ENCODE results near the gene MLLT11. TPM values are rescaled to one million over a fixed set of nuclear protein-coding genes. Genes with fewer than 3 reads are reported as not detected.
"Not testable (repeated sequence)": the region's sequence is repeated elsewhere in the genome, so short reads cannot be mapped to it uniquely, and the experiment has no call there.

MLLT11 gene
- total RNA-seq, 8 experiments from 2014 or later, result 3.3 to 201 (median 110) TPM

DNA sequence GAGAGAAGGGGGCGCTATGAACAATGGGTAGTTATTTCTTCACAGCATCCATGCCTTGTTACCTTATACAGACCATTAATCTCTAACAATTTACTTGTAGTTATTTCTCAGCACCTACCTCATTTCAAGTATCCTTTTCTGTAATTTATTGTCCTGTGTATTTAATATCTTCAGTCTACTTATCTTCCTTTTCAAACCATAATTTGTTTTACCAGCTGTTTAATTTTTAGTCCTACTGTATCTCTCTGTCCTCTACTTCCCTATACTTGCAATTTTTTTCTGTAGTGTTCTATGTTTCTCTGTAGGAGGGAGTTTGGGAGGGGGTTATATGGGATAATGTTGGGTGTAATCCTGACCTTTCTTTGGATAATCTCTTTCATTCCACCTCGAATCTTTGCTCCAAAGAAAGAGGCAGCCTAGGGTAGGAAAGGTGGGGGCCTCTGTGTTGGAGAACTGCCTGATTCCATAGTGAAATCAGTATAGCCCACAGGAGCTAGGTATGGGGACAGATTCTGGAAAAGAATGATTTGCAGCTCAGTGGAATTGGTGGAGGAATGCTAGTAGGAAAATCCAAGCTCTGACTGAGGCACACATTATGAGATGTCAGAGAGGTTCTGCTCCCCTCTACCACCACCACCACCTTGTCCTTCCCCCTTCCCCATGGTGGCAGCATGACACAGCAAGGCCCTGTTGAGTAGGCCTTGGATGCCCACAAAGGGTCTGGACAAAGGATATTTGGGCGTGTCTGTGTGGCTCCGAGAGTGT is 642 bp downstream of the MLLT11 start:
- WGBS, 10 experiments, result 0 to 86% (median 7%) methylated on average over 1 to 4 of the region's 4 CpGs
- peak in 5 of 8 experiments; percentile 4 to 20 (median 16) for ATAC-seq (replicated peaks in 6 of 8)
- in situ Hi-C loops (cut with MboI; ENCODE audit: low pct_unique_long_range_greater_than_20kb in 2 of 9, low sequenced_read_pairs in 9 of 9, unreplicated experiment in 9 of 9), result loop anchor here in 1 of 9 experiments (25.0 kb wide), 1 partner anchor 101 kb away; the partner anchor contains the start of genes LYSMD1, SCNM1 and TNFAIP8L2

DNA sequence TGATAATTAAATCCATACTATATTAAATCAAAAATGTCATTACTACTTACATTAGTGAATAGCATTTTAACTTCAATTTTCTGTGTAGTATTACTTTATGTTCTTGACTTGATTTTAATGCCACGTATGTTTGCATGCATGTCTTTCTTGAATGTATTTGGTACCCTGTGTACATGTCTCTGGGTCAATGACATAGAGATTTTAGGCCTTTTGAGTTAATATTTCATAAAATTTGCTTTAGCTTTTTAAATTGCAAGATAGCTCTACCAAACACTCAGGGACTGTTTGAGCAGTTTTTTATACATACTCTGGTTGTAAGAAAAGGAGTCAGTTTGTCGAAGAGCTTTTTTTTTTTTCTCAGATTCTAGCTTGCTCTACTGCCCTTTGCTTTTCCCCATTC is 1.5 kb downstream of the MLLT11 start:
- peak overlapping the region; percentile 86 to 99 (median 94) for H3K4me3 ChIP-seq
- peaks cover 29 to 46% of the 10 kb centered on the region in 2 donors for H3K4me1 ChIP-seq (replicated peaks in 1 of 2)
- ATAC-seq (replicated peaks in 6 of 8), result no peak
- WGBS, 10 experiments, result 28 to 100% (median 59%) methylated on average over 1 to 2 of the region's 2 CpGs; no CpG with 5 or more reads in 1 of the 10 experiments
- H3K27ac ChIP-seq, result peak overlapping the region; percentile 90 to 95
- in situ Hi-C loops (cut with MboI; ENCODE audit: low pct_unique_long_range_greater_than_20kb in 2 of 9, low sequenced_read_pairs in 9 of 9, unreplicated experiment in 9 of 9), result loop anchor here in 1 of 9 experiments (25.0 kb wide), 1 partner anchor 101 kb away; the partner anchor contains the start of genes LYSMD1, SCNM1 and TNFAIP8L2

More for the DNA sequence above, 642 bp downstream of the MLLT11 start:
- peak overlapping the region; percentile 86 to 99 (median 94) for H3K4me3 ChIP-seq
- H3K27ac ChIP-seq, result peak overlapping the region; percentile 90 to 95
- peaks cover 29 to 46% of the 10 kb centered on the region in 2 donors for H3K4me1 ChIP-seq (replicated peaks in 1 of 2)

DNA sequence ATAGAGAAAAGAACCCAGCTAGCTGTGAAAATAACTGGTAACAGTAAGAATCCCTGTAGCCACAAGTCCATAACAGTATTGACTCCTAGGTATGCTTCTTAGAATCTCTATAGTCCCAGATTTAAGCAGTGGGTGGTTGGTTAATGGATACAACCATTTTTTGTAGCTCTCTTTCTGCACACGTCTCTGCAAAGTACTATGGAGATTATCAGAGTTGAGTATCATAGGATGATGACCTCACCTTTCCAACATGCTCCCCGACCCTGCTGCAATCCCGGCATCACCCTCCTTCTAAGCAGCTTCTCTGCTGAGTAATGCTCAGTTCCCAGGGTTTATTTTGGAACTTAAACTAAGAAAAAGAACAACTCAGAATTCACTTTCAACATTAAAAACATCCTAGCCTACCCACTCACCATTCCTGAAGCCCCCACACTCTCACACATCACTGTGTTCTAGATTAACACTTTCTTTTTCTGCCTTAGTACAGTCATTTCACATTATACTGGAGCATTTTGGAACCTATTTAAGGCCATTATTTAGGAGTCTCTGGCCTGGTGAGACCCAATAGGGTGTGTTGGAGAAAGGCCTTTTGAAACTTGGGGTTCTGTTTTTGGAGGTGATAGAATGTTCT is 2.7 kb downstream of the MLLT11 start:
- WGBS, 10 experiments, result 17 to 76% (median 48%) methylated on average over 1 to 3 of the region's 3 CpGs; no CpG with 5 or more reads in 4 of the 10 experiments
- peak overlapping the region; percentile 86 to 99 (median 94) for H3K4me3 ChIP-seq
- in situ Hi-C loops (cut with MboI; ENCODE audit: low pct_unique_long_range_greater_than_20kb in 2 of 9, low sequenced_read_pairs in 9 of 9, unreplicated experiment in 9 of 9), result loop anchor here in 1 of 9 experiments (25.0 kb wide), 1 partner anchor 99 kb away; the partner anchor contains the start of genes LYSMD1, SCNM1 and TNFAIP8L2
- peaks cover 21 to 40% of the 10 kb centered on the region in 2 donors for H3K4me1 ChIP-seq (replicated peaks in 1 of 2)
- ATAC-seq (replicated peaks in 6 of 8), result peak in 7 of 8 experiments; percentile 4 to 31 (median 13)
- peak overlapping the region; percentile 57 to 95 for H3K27ac ChIP-seq

DNA sequence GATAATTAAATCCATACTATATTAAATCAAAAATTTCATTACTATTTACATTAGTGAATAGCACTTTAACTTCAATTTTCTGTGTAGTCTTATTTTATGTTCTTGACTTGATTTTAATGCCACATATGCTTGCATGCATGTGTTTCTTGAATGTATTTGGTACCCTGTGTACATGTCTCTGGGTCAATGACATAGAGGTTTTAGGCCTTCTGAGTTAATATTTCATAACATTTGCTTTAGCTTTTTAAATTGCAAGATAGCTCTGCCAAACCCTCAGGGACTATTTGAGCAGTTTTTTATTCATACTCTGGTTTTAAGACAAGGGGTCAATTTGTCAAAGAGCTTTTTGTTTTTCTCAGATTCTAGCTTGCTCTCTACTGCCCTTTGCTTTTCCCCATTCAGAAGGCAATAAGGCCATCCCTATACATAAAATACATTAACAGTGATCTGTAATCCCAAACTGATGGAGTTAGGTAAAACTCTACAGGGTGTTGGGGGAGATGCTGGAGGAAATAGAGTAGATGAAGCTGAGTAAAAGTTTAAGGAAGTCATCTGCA is 5.0 kb downstream of the MLLT11 start:
- Histone ChIP-seq H3K4me3 (peak overlapping the region in 1 of 5 donors; percentile 16), H3K27ac (no peak overlapping the region), H3K4me1 (replicated peaks in 1 of 2) (peaks cover 24 to 40% of the 10 kb centered on the region in 2 donors)
- no peak for ATAC-seq (replicated peaks in 6 of 8)
- in situ Hi-C loops (cut with MboI; ENCODE audit: low pct_unique_long_range_greater_than_20kb in 2 of 9, low sequenced_read_pairs in 9 of 9, unreplicated experiment in 9 of 9), result loop anchor here in 1 of 9 experiments (25.0 kb wide), 1 partner anchor 97 kb away; the partner anchor contains the start of genes LYSMD1, SCNM1 and TNFAIP8L2

DNA sequence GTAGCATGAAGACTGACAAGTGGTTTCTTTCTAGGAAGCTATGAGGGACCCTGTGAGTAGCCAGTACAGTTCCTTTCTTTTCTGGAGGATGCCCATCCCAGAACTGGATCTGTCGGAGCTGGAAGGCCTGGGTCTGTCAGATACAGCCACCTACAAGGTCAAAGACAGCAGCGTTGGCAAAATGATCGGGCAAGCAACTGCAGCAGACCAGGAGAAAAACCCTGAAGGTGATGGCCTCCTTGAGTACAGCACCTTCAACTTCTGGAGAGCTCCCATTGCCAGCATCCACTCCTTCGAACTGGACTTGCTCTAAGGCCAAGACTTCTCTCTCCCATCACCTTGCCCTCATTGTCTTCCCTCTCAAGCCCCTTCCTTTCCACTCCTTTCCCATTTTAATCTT is 7.0 kb downstream of the MLLT11 start:
- no peak for ATAC-seq (replicated peaks in 6 of 8)
- peaks cover 32 to 45% of the 10 kb centered on the region in 2 donors for H3K4me1 ChIP-seq (replicated peaks in 1 of 2)
- 60 to 100% (median 90%) methylated on average over 2 to 4 of the region's 4 CpGs; no CpG with 5 or more reads in 4 of the 10 experiments for WGBS, 10 experiments
- in situ Hi-C loops (cut with MboI; ENCODE audit: low pct_unique_long_range_greater_than_20kb in 2 of 9, low sequenced_read_pairs in 9 of 9, unreplicated experiment in 9 of 9), result loop anchor here in 1 of 9 experiments (25.0 kb wide), 1 partner anchor 95 kb away; the partner anchor contains the start of genes LYSMD1, SCNM1 and TNFAIP8L2
- H3K27ac ChIP-seq, result no peak overlapping the region
- no peak overlapping the region for H3K4me3 ChIP-seq

DNA sequence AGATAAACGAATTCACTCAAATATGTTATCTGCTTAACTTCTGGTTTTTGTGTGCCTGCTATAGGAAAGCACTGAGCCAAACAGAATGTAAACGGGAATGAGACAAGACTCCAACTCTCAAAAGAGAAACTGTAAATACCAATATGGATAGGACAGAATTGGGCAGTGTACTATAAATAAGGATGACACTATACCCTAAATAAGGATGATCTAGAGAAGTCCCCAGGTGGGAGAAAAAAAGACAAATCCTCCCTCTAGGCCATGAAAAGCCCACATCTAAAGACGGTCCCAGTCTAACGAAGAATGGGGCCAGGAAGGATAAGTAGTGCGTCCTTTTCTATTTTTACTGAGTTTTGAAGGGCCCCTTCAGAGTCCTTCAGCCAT is 8.9 kb downstream of the MLLT11 start:
- ATAC-seq (replicated peaks in 6 of 8), result no peak
- Histone ChIP-seq H3K27ac (peak overlapping the region in 1 of 2 donors; percentile 96), H3K4me3 (no peak overlapping the region), H3K4me1 (replicated peaks in 1 of 2) (peaks cover 18 to 26% of the 10 kb centered on the region in 2 donors)
- 60 to 100% (median 90%) methylated on average over 1 to 5 of the region's 5 CpGs; no CpG with 5 or more reads in 1 of the 10 experiments for WGBS, 10 experiments
- in situ Hi-C loops (cut with MboI; ENCODE audit: low pct_unique_long_range_greater_than_20kb in 2 of 9, low sequenced_read_pairs in 9 of 9, unreplicated experiment in 9 of 9), result loop anchor here in 1 of 9 experiments (25.0 kb wide), 1 partner anchor 93 kb away; the partner anchor contains the start of genes LYSMD1, SCNM1 and TNFAIP8L2

DNA sequence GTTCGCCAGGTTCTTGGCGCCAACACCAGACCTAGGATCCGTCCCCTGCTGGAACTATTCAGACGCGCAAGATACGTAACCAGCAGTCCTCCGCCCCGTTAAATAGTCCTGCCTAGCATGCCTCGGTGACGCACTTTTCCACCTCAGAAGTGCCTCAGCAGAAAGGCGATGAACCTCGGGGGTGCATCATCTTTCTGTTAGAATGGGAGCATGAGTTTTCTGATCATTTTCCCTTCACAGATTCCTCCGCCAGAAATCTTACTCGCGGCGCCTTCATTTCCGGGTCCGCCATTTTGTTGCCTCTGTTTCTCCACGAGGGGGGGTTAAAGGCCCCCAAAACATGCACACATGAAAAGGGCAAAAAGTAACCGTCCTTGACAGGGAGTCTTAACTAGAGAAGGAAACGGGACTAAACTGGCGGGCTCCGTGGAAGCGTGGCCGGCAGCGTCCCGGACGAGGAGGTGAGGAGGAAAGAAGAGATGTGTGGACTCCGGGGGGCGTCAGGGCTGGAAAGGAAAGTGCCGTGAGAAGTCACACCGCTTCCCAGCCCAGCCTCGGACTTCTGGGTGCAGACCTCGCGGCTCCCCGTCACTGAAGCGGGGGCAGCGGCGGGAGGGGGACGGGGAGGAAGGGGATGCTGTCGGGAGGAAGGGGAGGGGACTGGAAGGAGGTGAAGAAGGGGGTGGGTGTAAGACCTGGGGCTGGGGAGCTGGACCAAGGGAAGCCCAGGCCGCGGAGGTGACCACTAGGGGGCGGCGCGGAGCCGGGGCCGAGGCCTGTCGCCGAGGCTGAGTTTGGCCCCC is 10.5 kb downstream of the MLLT11 start, which contains the start of gene GABPB2:
TSS of gene GABPB2 (plus strand) at position 288 of the 803 bp plus-strand sequence. CDS start 17,429 bp downstream, outside the sequence.
- in situ Hi-C loops (cut with MboI; ENCODE audit: low pct_unique_long_range_greater_than_20kb in 2 of 9, low sequenced_read_pairs in 9 of 9, unreplicated experiment in 9 of 9), result loop anchor here in 1 of 9 experiments (25.0 kb wide), 1 partner anchor 92 kb away; the partner anchor contains the start of genes LYSMD1, SCNM1 and TNFAIP8L2
- 0 to 14% (median 1%) methylated on average over 1 to 27 of the region's 50 CpGs for WGBS, 10 experiments
- peak within 1 kb of the TSS; percentile 40 to 91 (median 48) for H3K4me3 ChIP-seq

DNA sequence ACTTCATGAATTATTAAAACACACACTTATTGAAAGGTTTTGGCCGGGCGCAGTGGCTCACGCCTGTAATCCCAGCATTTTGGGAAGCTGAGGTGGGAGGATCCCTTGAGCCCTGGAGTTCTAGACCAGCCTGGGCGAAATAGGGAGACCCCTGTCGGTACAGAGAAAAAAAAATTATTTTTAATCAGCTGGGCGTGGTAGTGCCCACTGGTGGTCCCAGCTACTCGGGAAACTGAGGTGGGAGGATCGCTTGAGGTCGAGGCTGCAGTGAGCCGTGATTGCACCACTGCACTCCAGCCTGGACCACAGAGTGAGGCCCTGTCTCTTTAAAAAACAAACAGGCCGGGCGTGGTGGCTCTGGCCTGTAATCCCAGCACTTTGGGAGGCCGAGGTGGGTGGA is 12.0 kb downstream of the MLLT11 start:
- no peak for ATAC-seq (replicated peaks in 6 of 8)
- peaks cover 9 to 15% of the 10 kb centered on the region in 2 donors for H3K4me1 ChIP-seq (replicated peaks in 1 of 2)
- in situ Hi-C loops (cut with MboI; ENCODE audit: low pct_unique_long_range_greater_than_20kb in 2 of 9, low sequenced_read_pairs in 9 of 9, unreplicated experiment in 9 of 9), result loop anchor here in 1 of 9 experiments (25.0 kb wide), 1 partner anchor 90 kb away; the partner anchor contains the start of genes LYSMD1, SCNM1 and TNFAIP8L2
- H3K4me3 ChIP-seq, result no peak overlapping the region
- H3K27ac ChIP-seq, result no peak overlapping the region
- WGBS, 10 experiments, result 0 to 100% (median 90%) methylated on average over 1 to 13 of the region's 13 CpGs; no CpG with 5 or more reads in 2 of the 10 experiments

More for the DNA sequence above, 10.5 kb downstream of the MLLT11 start, which contains the start of gene GABPB2:
- ATAC-seq (replicated peaks in 6 of 8), result peak; percentile 84 to 89 (median 86)
- peak within 1 kb of the TSS; percentile 91 to 96 for H3K27ac ChIP-seq
- H3K4me1 ChIP-seq (replicated peaks in 1 of 2), result peaks cover 11 to 15% of the 10 kb centered on the region in 2 donors

DNA sequence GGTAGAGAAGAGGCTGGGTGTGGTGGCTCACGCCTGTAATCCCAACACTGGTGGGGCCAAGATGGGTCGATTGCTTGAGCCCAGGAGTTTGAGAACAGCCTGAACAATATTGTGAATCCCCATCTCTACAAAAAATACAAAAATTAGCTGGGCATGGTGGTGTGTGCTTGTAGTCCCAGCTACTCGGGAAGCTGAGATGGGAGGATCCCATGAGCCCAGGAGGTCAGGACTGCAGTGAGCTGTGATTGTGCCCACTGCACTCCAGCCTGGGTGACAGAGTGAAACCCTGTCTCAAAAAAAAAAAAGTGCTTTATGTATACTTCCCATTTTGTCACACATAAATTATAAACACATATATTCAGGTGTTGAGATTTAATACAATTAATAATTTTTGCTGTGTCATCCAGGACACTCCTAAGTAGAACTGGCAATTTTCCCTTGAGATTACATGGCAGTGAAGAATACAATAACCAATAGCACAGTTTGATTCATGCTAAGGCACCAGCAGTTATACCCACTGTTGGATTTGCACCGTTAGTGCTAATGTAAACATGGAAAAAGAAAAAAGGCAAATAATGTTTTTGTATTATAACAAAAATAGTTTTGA is 25.9 kb downstream of the MLLT11 start:
- ATAC-seq (replicated peaks in 6 of 8), result no peak
- no peak overlapping the region for H3K27ac ChIP-seq
- no peaks in the 10 kb centered on the region for H3K4me1 ChIP-seq (replicated peaks in 1 of 2)
- WGBS, 10 experiments, result 54 to 100% (median 88%) methylated on average over 1 to 4 of the region's 4 CpGs; no CpG with 5 or more reads in 2 of the 10 experiments
- no peak overlapping the region for H3K4me3 ChIP-seq
- in situ Hi-C loops (cut with MboI; ENCODE audit: low pct_unique_long_range_greater_than_20kb in 2 of 9, low sequenced_read_pairs in 9 of 9, unreplicated experiment in 9 of 9), result no loop called here

DNA sequence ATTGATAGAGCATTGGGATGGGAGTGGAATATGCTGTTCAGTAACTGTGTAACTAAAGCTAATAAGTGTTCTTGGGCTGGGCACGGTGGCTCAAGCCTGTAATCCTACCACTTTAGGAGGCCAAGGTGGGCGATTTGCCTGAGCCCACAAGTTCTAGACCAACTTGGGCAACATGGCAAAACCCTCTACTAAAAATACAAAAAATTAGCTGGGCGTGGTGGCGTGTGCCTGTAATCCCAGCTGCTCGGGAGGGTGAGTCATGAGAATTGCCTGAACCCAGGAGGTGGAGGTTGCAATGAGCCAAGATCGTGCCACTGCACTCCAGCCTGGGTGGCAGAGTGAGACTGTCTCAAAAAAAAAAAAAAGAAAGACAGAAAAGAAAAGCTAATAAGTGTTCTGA is 37.2 kb downstream of the MLLT11 start:
- 48 to 92% (median 67%) methylated on average over 1 to 6 of the region's 6 CpGs; no CpG with 5 or more reads in 1 of the 10 experiments for WGBS, 10 experiments
- in situ Hi-C loops (cut with MboI; ENCODE audit: low pct_unique_long_range_greater_than_20kb in 2 of 9, low sequenced_read_pairs in 9 of 9, unreplicated experiment in 9 of 9); H3K4me3 ChIP-seq; H3K4me1 ChIP-seq (replicated peaks in 1 of 2); H3K27ac ChIP-seq: not testable (repeated sequence)
- ATAC-seq (replicated peaks in 6 of 8), result peak in 1 of 8 experiments; percentile 36

DNA sequence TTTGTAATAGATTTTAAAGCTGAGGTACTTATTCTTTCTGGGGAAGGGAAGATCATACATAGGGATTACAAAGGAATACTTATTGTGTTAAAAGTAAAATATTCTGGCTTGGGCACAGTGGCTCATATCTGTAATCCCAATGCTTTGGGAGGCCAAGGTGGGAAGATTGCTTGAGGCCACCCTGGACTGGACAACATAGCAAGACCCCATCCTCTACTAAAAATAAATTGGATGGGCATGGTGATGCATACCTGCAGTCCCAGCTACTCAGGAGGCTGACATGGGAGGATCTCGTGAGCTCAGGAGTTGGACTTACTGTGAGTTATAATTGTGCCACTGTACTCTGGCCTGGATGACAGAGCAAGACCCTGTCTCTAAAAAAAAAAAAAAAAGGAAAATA is 37.9 kb downstream of the MLLT11 start:
- no peak for ATAC-seq (replicated peaks in 6 of 8)
- Histone ChIP-seq H3K4me3 (no peak overlapping the region), H3K27ac (no peak overlapping the region), H3K4me1 (replicated peaks in 1 of 2) (no peaks in the 10 kb centered on the region)
- 80 to 100% (median 100%) methylated on average over 1 of the region's 1 CpG for WGBS, 10 experiments
- in situ Hi-C loops (cut with MboI; ENCODE audit: low pct_unique_long_range_greater_than_20kb in 2 of 9, low sequenced_read_pairs in 9 of 9, unreplicated experiment in 9 of 9), result no loop called here

Data from motor neuron (in vitro differentiated cells).